Naive thymus-derived CD8-positive, alpha-beta T cell (primary cell): ENCODE measurements around the gene CASP3. TPM values are rescaled to one million over a fixed set of nuclear protein-coding genes. Genes with fewer than 3 reads are reported as not detected.

ENCODE experiments used
- ATAC-seq, 2 donors: fragments of 150-1000 bp; cut with Tn5 transposase in 1 of 2; sonication (Bioruptor Pico), chemical (Tn5 transposase) in 1 of 2; 1 replicate in 1 of 2; 2 replicates in 1 of 2; pipeline ENCODE4 v1.10.0; 2021; ENCODE audit warnings: mild to moderate bottlenecking in 2 of 2, moderate library complexity in 2 of 2
- POLR2A ChIA-PET: fragments of 350-600 bp; sonication (Branson Sonifier 250); formaldehyde crosslinking; loops from one replicate; lab custom pipeline; 2021; ENCODE audit warnings: antibody characterized with exemption; lab: Charles Lee
- DNase-seq, 10 donors: peaks; one replicate each; pipeline versions ENCODE4 v3.0.0 to v3.0.0-alpha.2; 2020 to 2022
- H3K27ac Mint-ChIP-seq, 10 donors: one replicate each; pipeline ENCODE4 v1.8.0; 2020 to 2022; ENCODE audit warnings: mild to moderate bottlenecking in 10 of 10, mixed read lengths in 10 of 10, moderate library complexity in 4 of 10, inconsistent platforms in 1 of 10
- H3K27me3 Mint-ChIP-seq, 5 donors: one replicate each; pipeline ENCODE4 v1.8.0; 2021 to 2022; ENCODE audit warnings: mixed read lengths in 5 of 5
- H3K36me3 Mint-ChIP-seq, 3 donors: one replicate each; pipeline ENCODE4 v1.8.0; 2020 to 2022; ENCODE audit warnings: mixed read lengths in 3 of 3, mild to moderate bottlenecking in 2 of 3, inconsistent platforms in 1 of 3
- H3K4me1 Mint-ChIP-seq, 4 donors: one replicate each; pipeline ENCODE4 v1.8.0; 2021 to 2022; ENCODE audit warnings: mixed read lengths in 4 of 4
- H3K4me3 Mint-ChIP-seq, 10 donors: one replicate each; pipeline ENCODE4 v1.8.0; 2020 to 2022; ENCODE audit warnings: mild to moderate bottlenecking in 10 of 10, mixed read lengths in 10 of 10, moderate library complexity in 6 of 10, inconsistent platforms in 1 of 10
- H3K9me3 Mint-ChIP-seq, 9 donors: one replicate each; pipeline ENCODE4 v1.8.0; 2020 to 2022; ENCODE audit warnings: mixed read lengths in 9 of 9, mild to moderate bottlenecking in 3 of 9, inconsistent platforms in 1 of 9, moderate library complexity in 1 of 9
- polyA plus RNA-seq, 3 donors: library from polyadenylated mRNA; unstranded; fragments of 300-500 nt; fragmentation: Illumina TruSeq; gene quantifications; one replicate each; pipeline ENCODE4 v1.2.3, GENCODE V29; 2021
- total RNA-seq, 8 experiments: library from RNA in 2 of 8; stranded (reverse) in 2 of 8; gene quantifications; one replicate each; pipeline ENCODE4 v1.2.3 and lab custom pipeline; 2021 to 2026

The CASP3 gene
- total and polyA plus RNA-seq, 5 experiments from 2014 or later, result 1.9 to 22.8 (median 4.7) TPM

- Mint-ChIP-seq H3K4me3 (no peak overlapping the region), H3K27ac (no peak overlapping the region), H3K4me1 (peaks cover 0 to 14% (median 6%) of the 10 kb centered on the region in 4 donors), H3K36me3 (no peaks in the 10 kb centered on the region), H3K9me3 (no peaks in the 10 kb centered on the region), H3K27me3 (no peaks in the 10 kb centered on the region)
- DNase-seq, result no peak
- no peak for ATAC-seq
- POLR2A ChIA-PET, result no interaction called here
Observed at GRCh38 chr4:184587701-184588100, 61.5 kb downstream of the CASP3 start.

GRCh38 chr4:184587221-184587620 lies 62.0 kb downstream of the CASP3 start:
- Mint-ChIP-seq H3K4me1 (peaks cover 0 to 14% (median 6%) of the 10 kb centered on the region in 4 donors), H3K4me3 (no peak overlapping the region), H3K36me3 (no peaks in the 10 kb centered on the region), H3K27ac (no peak overlapping the region), H3K9me3 (no peaks in the 10 kb centered on the region), H3K27me3 (no peaks in the 10 kb centered on the region)
- POLR2A ChIA-PET, result no interaction called here
- DNase-seq (no peak), ATAC-seq (no peak)

GRCh38 chr4:184583738-184584502 lies 65.3 kb downstream of the CASP3 start:
- ATAC-seq (peak in 1 of 2 donors; percentile 42), DNase-seq (no peak)
- POLR2A ChIA-PET, result no interaction called here
- Mint-ChIP-seq H3K9me3 (peaks cover 0 to 14% (median 5%) of the 10 kb centered on the region in 9 donors), H3K36me3 (peaks cover 0 to 9% (median 5%) of the 10 kb centered on the region in 3 donors), H3K4me1 (peaks cover 0 to 14% (median 6%) of the 10 kb centered on the region in 4 donors), H3K27ac (peak overlapping the region in 2 of 10 donors; percentile 23 to 42), H3K4me3 (no peak overlapping the region), H3K27me3 (no peaks in the 10 kb centered on the region)

Other genes with a start within 250 kb of the CASP3 start
- gene IRF2, start 174.9 kb downstream of the CASP3 start, total RNA-seq, result 10 to 100 TPM; 62.6 to 77.1 TPM
- gene IRF2, start 174.9 kb downstream of the CASP3 start, polyA plus RNA-seq, result 10 to 100 TPM; 72.7 to 80.7 (median 78.3) TPM
- 10 to 100 TPM; 16.1 to 17.6 TPM for gene PRIMPOL, start 291 bp upstream of the CASP3 start, total RNA-seq
- gene PRIMPOL, start 291 bp upstream of the CASP3 start, polyA plus RNA-seq, result 10 to 100 TPM; 12.1 to 16.5 (median 12.7) TPM
- gene CENPU, start 84.6 kb upstream of the CASP3 start, total RNA-seq, result 1 to 10 TPM; 1.7 to 2.1 TPM
- gene CENPU, start 84.6 kb upstream of the CASP3 start, polyA plus RNA-seq, result 1 to 10 TPM in 2 of 3 donors, not detected in 1; 1.7 to 2.8 TPM
- 10 to 100 TPM in 1 of 2 experiments, 1 to 10 TPM in 1; 8.2 to 10.7 TPM for gene ACSL1, start 176.5 kb upstream of the CASP3 start, total RNA-seq
- 1 to 10 TPM; 2.2 to 3.2 (median 2.3) TPM for gene ACSL1, start 176.5 kb upstream of the CASP3 start, polyA plus RNA-seq